SH-SY5Y (cell line): ENCODE data around the gene CFAP77.
A peak's percentile ranks its signal among the peaks of the same experiment; 100 is the strongest.

Source experiments
- GATA2 ChIP-seq: IDR thresholded peaks from 2 replicates; pipeline ENCODE4 v1.6.1; 2011; ENCODE audit warnings: mild to moderate bottlenecking, low read depth, low read length
- GATA3 ChIP-seq: IDR thresholded peaks from 2 replicates; pipeline ENCODE4 v1.6.1; 2011; ENCODE audit warnings: low read depth, mild to moderate bottlenecking, low read length, moderate library complexity

The CFAP77 gene

GRCh38 chr9:132543960-132544359 is 133.9 kb downstream of the CFAP77 start:
- no peak for TF ChIP-seq GATA3
- no peak for TF ChIP-seq GATA2

- TF ChIP-seq GATA3 (no peak), GATA2 (no peak)
Observed at GRCh38 chr9:132545578-132545977, 135.6 kb downstream of the CFAP77 start.

- TF ChIP-seq GATA2: 0 out of 2 replicates have a peak, but pooled peaks have one; percentile 14
- TF ChIP-seq GATA3: no peak
Observed at GRCh38 chr9:132546148-132547051, 136.4 kb downstream of the CFAP77 start.

- TF ChIP-seq GATA2: no peak
- TF ChIP-seq GATA3: no peak
Observed at GRCh38 chr9:132547052-132547431, 137.0 kb downstream of the CFAP77 start.

- TF ChIP-seq GATA2: no peak
- no peak for TF ChIP-seq GATA3
Observed at GRCh38 chr9:132547436-132547835, 137.4 kb downstream of the CFAP77 start.

- no peak for TF ChIP-seq GATA2
- TF ChIP-seq GATA3: no peak
Observed at GRCh38 chr9:132547976-132548730, 138.1 kb downstream of the CFAP77 start.

GRCh38 chr9:132548751-132549640 is 139.0 kb downstream of the CFAP77 start:
- TF ChIP-seq GATA2 (no peak), GATA3 (no peak)

GRCh38 chr9:132551556-132551955 is 141.5 kb downstream of the CFAP77 start:
- TF ChIP-seq GATA2 (no peak), GATA3 (no peak)

- TF ChIP-seq GATA3 (no peak), GATA2 (no peak)
Observed at GRCh38 chr9:132552041-132552440, 142.0 kb downstream of the CFAP77 start.

GRCh38 chr9:132554755-132555154 is 144.7 kb downstream of the CFAP77 start:
- TF ChIP-seq GATA2 (no peak), GATA3 (no peak)

- TF ChIP-seq GATA2 (no peak), GATA3 (no peak)
Observed at GRCh38 chr9:132555528-132555927, 145.5 kb downstream of the CFAP77 start.

- TF ChIP-seq GATA2 (no peak), GATA3 (no peak)
Observed at GRCh38 chr9:132556235-132556634, 146.2 kb downstream of the CFAP77 start.

GRCh38 chr9:132556714-132557113 is 146.7 kb downstream of the CFAP77 start:
- TF ChIP-seq GATA3 (no peak), GATA2 (no peak)

GRCh38 chr9:132557159-132557558 is 147.1 kb downstream of the CFAP77 start:
- TF ChIP-seq GATA2 (no peak), GATA3 (no peak)

- TF ChIP-seq GATA3: no peak
- TF ChIP-seq GATA2: no peak
Observed at GRCh38 chr9:132559711-132560110, 149.7 kb downstream of the CFAP77 start.
